A549 (cell line): ENCODE measurements around the gene ARVCF. TPM values are rescaled to one million over a fixed set of nuclear protein-coding genes. Genes with fewer than 3 reads are reported as not detected.

Source experiments
- ATAC-seq, 2 experiments: fragments of 200-7000 bp in 1 of 2; fragments of >200 bp in 1 of 2; cut with Nextera tagmentation in 1 of 2; cut with Tn5 transposase in 1 of 2; 3 replicates each; pipeline versions ENCODE4 v1.8.0 to v1.9.1; 2018 to 2020; ENCODE audit warnings: mild to moderate bottlenecking in 1 of 2, moderate library complexity in 1 of 2
- CTCF ChIA-PET: fragments of 300-600 bp; sonication (Branson Sonifier 250); formaldehyde crosslinking; extraction: SDS; loops from one replicate; lab custom pipeline; 2021; ENCODE audit warnings: antibody characterized with exemption, inconsistent platforms; lab: Yijun Ruan, JAX
- POLR2A ChIA-PET: fragments of 350-600 bp; formaldehyde crosslinking; extraction: SDS; loops from one replicate; lab custom pipeline; 2021; ENCODE audit warnings: antibody characterized with exemption, inconsistent platforms; lab: Yijun Ruan, JAX
- DNase-seq, 2 experiments: peaks; one replicate each; pipeline versions ENCODE4 v3.0.0 to v3.0.0-alpha.2; 2011 to 2016; ENCODE audit warnings: low read depth in 1 of 2, low spot score in 1 of 2
- FAIRE-seq: peaks from 2 replicates; lab custom pipeline; 2011; peaks lifted over from hg19 to GRCh38; lab: Jason Lieb, UNC
- H3K27ac ChIP-seq, 2 experiments: fragments of >200 bp; sonication (Bioruptor Twin); formaldehyde crosslinking; 3 replicates each; pipeline ENCODE4 v1.5.1; 2016 to 2017
- H3K4me1 ChIP-seq: fragments of >200 bp; sonication (Bioruptor Twin); formaldehyde crosslinking; 3 replicates; pipeline ENCODE4 v1.6.1; 2016
- H3K4me2 ChIP-seq: fragments of >200 bp; sonication (Bioruptor Twin); formaldehyde crosslinking; 3 replicates; pipeline ENCODE4 v1.6.1; 2016
- H3K4me3 ChIP-seq: fragments of >200 bp; sonication (Bioruptor Twin); formaldehyde crosslinking; 3 replicates; pipeline ENCODE4 v1.5.1; 2016
- H3K9me3 ChIP-seq: fragments of >200 bp; sonication (Bioruptor Twin); formaldehyde crosslinking; 3 replicates; pipeline ENCODE4 v1.6.1; 2016
- ATOH8 ChIP-seq: fragments of 250-450 bp; sonication (Bioruptor Pico); IDR thresholded peaks from 2 replicates; pipeline ENCODE4 v1.5.0; 2020; ENCODE audit warnings: low read depth, mild to moderate bottlenecking, moderate library complexity
- BCL3 ChIP-seq: fragments of >200 bp; sonication (Bioruptor Twin); formaldehyde crosslinking; IDR thresholded peaks from 3 replicates; pipeline ENCODE4 v1.6.1; 2016
- CBX2 ChIP-seq: fragments of 200-600 bp; sonication (generic); IDR thresholded peaks from 2 replicates; pipeline ENCODE4 v1.6.1; 2016; ENCODE audit warnings: low read depth, mild to moderate bottlenecking, borderline replicate concordance
- CEBPB ChIP-seq, 2 experiments: fragments of >200 bp in 1 of 2; sonication (Bioruptor Twin) in 1 of 2; formaldehyde crosslinking in 1 of 2; IDR thresholded peaks; 2 replicates each; pipeline ENCODE4 v1.6.1; 2012 to 2016
- CHD2 ChIP-seq: fragments of 150-350 bp; IDR thresholded peaks from 2 replicates; pipeline ENCODE4 v1.6.1; 2014; ENCODE audit warnings: low read length; ENCODE audit not compliant: partially characterized antibody
- CHD4 ChIP-seq: fragments of 200-600 bp; sonication (generic); IDR thresholded peaks from 2 replicates; pipeline ENCODE4 v1.6.1; 2016; ENCODE audit warnings: antibody characterized with exemption, mild to moderate bottlenecking, borderline replicate concordance
- EHF ChIP-seq: fragments of 250-450 bp; sonication (Bioruptor Pico); IDR thresholded peaks from 2 replicates; pipeline ENCODE4 v1.5.0; 2020; ENCODE audit warnings: mild to moderate bottlenecking
- EHMT2 ChIP-seq: fragments of 200-600 bp; sonication (generic); IDR thresholded peaks from 2 replicates; pipeline ENCODE4 v1.6.1; 2016; ENCODE audit warnings: antibody characterized with exemption, low read depth, mild to moderate bottlenecking, moderate library complexity
- ELK1 ChIP-seq: fragments of 150-350 bp; IDR thresholded peaks from 2 replicates; pipeline ENCODE4 v1.6.1; 2014; ENCODE audit warnings: low read depth, mild to moderate bottlenecking, low read length
- FOXS1 ChIP-seq: fragments of 250-450 bp; sonication (Bioruptor Pico); IDR thresholded peaks from 2 replicates; pipeline ENCODE4 v1.5.0; 2020; ENCODE audit warnings: mild to moderate bottlenecking, moderate library complexity
- HEYL ChIP-seq: fragments of 250-450 bp; sonication (Bioruptor Pico); IDR thresholded peaks from 2 replicates; pipeline ENCODE4 v1.8.0; 2021; ENCODE audit warnings: mild to moderate bottlenecking, moderate library complexity
- HMGXB4 ChIP-seq: fragments of 250-450 bp; sonication (Bioruptor Pico); IDR thresholded peaks from 2 replicates; pipeline ENCODE4 v1.5.0; 2021; ENCODE audit warnings: mild to moderate bottlenecking, moderate library complexity, borderline replicate concordance
- HOXB5 ChIP-seq: fragments of 250-450 bp; sonication (Bioruptor Pico); IDR thresholded peaks from 2 replicates; pipeline ENCODE4 v1.5.0; 2020; ENCODE audit warnings: mild to moderate bottlenecking, moderate library complexity
- KDM1A ChIP-seq: fragments of 200-600 bp; sonication (generic); IDR thresholded peaks from 2 replicates; pipeline ENCODE4 v1.6.1; 2016; ENCODE audit warnings: low read depth, mild to moderate bottlenecking
- KDM5A ChIP-seq: fragments of 200-600 bp; sonication (generic); IDR thresholded peaks from 2 replicates; pipeline ENCODE4 v1.6.1; 2016; ENCODE audit warnings: antibody characterized with exemption, mild to moderate bottlenecking
- MAZ ChIP-seq: fragments of 150-350 bp; IDR thresholded peaks from 2 replicates; pipeline ENCODE4 v1.6.1; 2014; ENCODE audit warnings: antibody characterized with exemption, low read depth, low read length, borderline replicate concordance
- NFE2L2 ChIP-seq: fragments of 150-350 bp; conservative IDR thresholded peaks from 2 replicates; pipeline ENCODE4 v1.6.1; 2014; ENCODE audit warnings: low read length
- PHF8 ChIP-seq: fragments of 200-600 bp; sonication (generic); IDR thresholded peaks from 2 replicates; pipeline ENCODE4 v1.6.1; 2016; ENCODE audit warnings: low read depth, mild to moderate bottlenecking, antibody characterized with exemption, moderate library complexity, borderline replicate concordance
- POLR2A ChIP-seq: IDR thresholded peaks from 2 replicates; pipeline ENCODE4 v1.6.1; 2012; ENCODE audit warnings: mild to moderate bottlenecking, low read length
- POLR2AphosphoS2 ChIP-seq: conservative IDR thresholded peaks from 2 replicates; pipeline ENCODE4 v1.6.1; 2012; ENCODE audit warnings: low read length, improper control_type of control experiment, inconsistent platforms
- RAD21 ChIP-seq, 2 experiments: fragments of >200 bp in 1 of 2; sonication (Bioruptor Twin) in 1 of 2; formaldehyde crosslinking in 1 of 2; IDR thresholded peaks in 1 of 2; conservative IDR thresholded peaks in 1 of 2; 2 replicates in 1 of 2; 3 replicates in 1 of 2; pipeline ENCODE4 v1.6.1; 2012 to 2018; ENCODE audit warnings: inconsistent platforms in 1 of 2
- RCOR1 ChIP-seq: fragments of 150-350 bp; IDR thresholded peaks from 2 replicates; pipeline ENCODE4 v1.6.1; 2014; ENCODE audit warnings: antibody characterized with exemption, low read length, low read depth
- REST ChIP-seq: fragments of 200-600 bp; sonication (generic); IDR thresholded peaks from 2 replicates; pipeline ENCODE4 v1.6.1; 2016; ENCODE audit warnings: antibody characterized with exemption, mild to moderate bottlenecking, moderate library complexity
- RFX5 ChIP-seq: fragments of 450-650 bp; IDR thresholded peaks from 2 replicates; pipeline ENCODE4 v1.7.1; 2014; ENCODE audit warnings: antibody characterized with exemption, mild to moderate bottlenecking, moderate library complexity
- RNF2 ChIP-seq: fragments of 200-600 bp; sonication (generic); IDR thresholded peaks from 2 replicates; pipeline ENCODE4 v1.6.1; 2016; ENCODE audit warnings: low read depth, mild to moderate bottlenecking, antibody characterized with exemption, moderate library complexity, borderline replicate concordance
- TFCP2L1 ChIP-seq: fragments of 250-450 bp; sonication (Bioruptor Pico); IDR thresholded peaks from 2 replicates; pipeline ENCODE4 v1.5.0; 2021; ENCODE audit warnings: mild to moderate bottlenecking
- ZSCAN20 ChIP-seq: fragments of 250-450 bp; sonication (Bioruptor Pico); IDR thresholded peaks from 2 replicates; pipeline ENCODE4 v1.8.0; 2022; ENCODE audit warnings: mild to moderate bottlenecking, moderate library complexity
- WGBS: methylation state at CpG from one replicate; pipeline ENCODE4 v1.1.6; 2017; ENCODE audit errors: missing lambda C conversion rate; 5-methylcytosine and 5-hydroxymethylcytosine counted together
- polyA plus RNA-seq, 4 experiments: library from polyadenylated mRNA; depleted of rRNA in 3 of 4; stranded (reverse); fragments of >200 nt; fragmentation: RNase III in 1 of 4; extraction: RNeasy Plus Mini Kit Qiagen cat#74134 plus additional on column Dnase treatment in 1 of 4; gene quantifications; 2 replicates in 3 of 4; 3 replicates in 1 of 4; pipeline ENCODE4 v1.2.3, GENCODE V29; 2011 to 2017

Gene ARVCF
- polyA plus RNA-seq, 2 of the 4 experiments (the other 2 are of a cell fraction) = 0.81 to 2.1 TPM

GRCh38 chr22:20057596-20058268 lies 41.1 kb upstream of the ARVCF start (continued):
- TF ChIP-seq EHF (CRISPR knock-in tag) = no peak
- TF ChIP-seq NFE2L2 = no peak
- TF ChIP-seq CHD4 = no peak

- 89% methylated on average over 10 of the region's 16 CpGs for WGBS
- ChIA-PET CTCF (no interaction called here), POLR2A (interaction anchor here (0.9 kb wide), 1 partner anchor 23 kb away, joined by 3 read pairs; the partner anchor contains the start of gene DGCR8)
- Histone ChIP-seq H3K4me2 (no peak overlapping the region), H3K27ac (no peak overlapping the region), H3K9me3 (no peaks in the 10 kb centered on the region), H3K4me3 (no peak overlapping the region), H3K4me1 (no peaks in the 10 kb centered on the region)
- no peak for FAIRE-seq
- no peak for ATAC-seq
- no peak for DNase-seq
- TF ChIP-seq ZSCAN20 (CRISPR knock-in tag) (no peak), KDM5A (no peak), HOXB5 (no peak), RCOR1 (no peak), ATOH8 (no peak), HEYL (CRISPR knock-in tag) (no peak), KDM1A (no peak), RFX5 (no peak), RNF2 (no peak), MAZ (no peak), PHF8 (no peak), FOXS1 (CRISPR knock-in tag) (no peak)
Measured at GRCh38 chr22:20056696-20057386, 40.2 kb upstream of the ARVCF start.

- CTCF ChIA-PET = interaction anchor here (0.6 kb wide), 1 partner anchor 13 kb away, joined by 3 read pairs; no protein-coding TSS in a partner anchor
- H3K9me3 ChIP-seq = no peaks in the 10 kb centered on the region
- WGBS = 95% methylated on average over 9 of the region's 10 CpGs
- POLR2A ChIA-PET = no interaction called here
- no peak for FAIRE-seq
- no peak overlapping the region for H3K4me2 ChIP-seq
- H3K27ac ChIP-seq = no peak overlapping the region
- H3K4me1 ChIP-seq = no peaks in the 10 kb centered on the region
- no peak for ATAC-seq
- no peak for DNase-seq
- H3K4me3 ChIP-seq = no peak overlapping the region
- TF ChIP-seq RCOR1 (no peak), TFCP2L1 (CRISPR knock-in tag) (no peak), POLR2A (no peak), ELK1 (no peak), EHMT2 (no peak), CBX2 (no peak), BCL3 (no peak), CHD2 (no peak), RAD21 (conservative IDR thresholded peaks at IDR 0.05 in 1 of 2, IDR thresholded peaks at IDR 0.05 in 1 of 2) (no peak), CEBPB (IDR thresholded peaks at IDR 0.05) (no peak), REST (no peak), HMGXB4 (CRISPR knock-in tag) (no peak), POLR2AphosphoS2 (no peak), RFX5 (no peak)
Measured at GRCh38 chr22:20056161-20056560, 39.5 kb upstream of the ARVCF start.
